Measurements from ENCODE around the gene PLA2G2C.

PLA2G2C gene

GRCh38 chr1:20180844-20181207, 5.5 kb downstream of the PLA2G2C start:
- DNase-seq (ENCODE audit: insufficient read length) (no peak), FAIRE-seq (no peak)
- TF ChIP-seq TAF1 (IDR thresholded peaks at IDR 0.05; ENCODE audit: borderline replicate concordance, low read depth, low read length) (no peak), POLR2A (IDR thresholded peaks at IDR 0.05; ENCODE audit: low read depth, low read length) (no peak), POLR2AphosphoS5 (IDR thresholded peaks at IDR 0.05; ENCODE audit: low read depth, low read length) (no peak)

GRCh38 chr1:20180129-20180843, 6.0 kb downstream of the PLA2G2C start:
- no peak for FAIRE-seq
- no peak for DNase-seq (ENCODE audit: insufficient read length)
- TF ChIP-seq TAF1 (IDR thresholded peaks at IDR 0.05; ENCODE audit: borderline replicate concordance, low read depth, low read length) (no peak), POLR2AphosphoS5 (IDR thresholded peaks at IDR 0.05; ENCODE audit: low read depth, low read length) (no peak), POLR2A (IDR thresholded peaks at IDR 0.05; ENCODE audit: low read depth, low read length) (no peak)

GRCh38 chr1:20179371-20180128, 6.8 kb downstream of the PLA2G2C start:
- FAIRE-seq (no peak), DNase-seq (ENCODE audit: insufficient read length) (no peak)
- TF ChIP-seq POLR2A (IDR thresholded peaks at IDR 0.05; ENCODE audit: low read depth, low read length) (no peak), POLR2AphosphoS5 (IDR thresholded peaks at IDR 0.05; ENCODE audit: low read depth, low read length) (no peak), TAF1 (IDR thresholded peaks at IDR 0.05; ENCODE audit: borderline replicate concordance, low read depth, low read length) (no peak)

DNA sequence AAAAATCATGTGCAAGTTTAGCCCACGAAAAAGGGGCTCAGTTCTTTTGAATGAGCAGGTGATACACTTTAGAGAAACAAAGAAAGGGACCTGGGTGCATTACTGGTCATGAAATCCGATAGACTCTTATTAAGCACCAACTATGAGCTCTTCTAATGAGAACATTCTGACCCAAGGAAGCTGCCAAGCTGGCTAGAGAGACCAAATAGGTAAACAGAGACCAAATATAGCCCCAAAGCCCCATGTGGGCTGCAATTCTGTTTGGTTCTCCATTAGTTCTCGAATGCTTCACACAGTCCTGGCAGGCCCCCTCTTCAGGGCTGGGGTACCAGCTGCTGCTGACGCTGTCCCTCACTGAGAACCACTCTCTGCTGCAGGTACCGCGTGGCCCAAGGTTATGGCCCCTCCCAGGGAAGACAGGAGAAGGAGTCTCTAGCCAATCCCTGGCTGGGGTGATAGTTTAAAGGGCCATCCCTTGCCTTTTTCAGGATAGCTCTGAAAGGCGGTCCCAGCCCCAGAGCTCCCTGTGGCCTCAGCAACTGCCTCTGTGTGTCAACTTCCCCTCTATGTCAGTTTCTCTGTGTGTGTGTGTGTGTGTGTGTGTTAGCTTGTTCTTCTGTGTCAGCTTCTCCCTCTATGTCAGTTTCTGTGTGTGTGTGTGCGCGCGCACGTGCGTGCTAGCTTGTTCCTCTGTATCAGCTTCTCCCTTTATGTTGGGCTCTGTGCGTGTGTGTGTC, 7.5 kb downstream of the PLA2G2C start:
- DNase-seq (ENCODE audit: insufficient read length) = no peak
- FAIRE-seq = no peak
- TF ChIP-seq TAF1 (IDR thresholded peaks at IDR 0.05; ENCODE audit: borderline replicate concordance, low read depth, low read length) = no peak
- TF ChIP-seq POLR2AphosphoS5 (IDR thresholded peaks at IDR 0.05; ENCODE audit: low read depth, low read length) = no peak
- TF ChIP-seq POLR2A (IDR thresholded peaks at IDR 0.05; ENCODE audit: low read depth, low read length) = no peak

DNA sequence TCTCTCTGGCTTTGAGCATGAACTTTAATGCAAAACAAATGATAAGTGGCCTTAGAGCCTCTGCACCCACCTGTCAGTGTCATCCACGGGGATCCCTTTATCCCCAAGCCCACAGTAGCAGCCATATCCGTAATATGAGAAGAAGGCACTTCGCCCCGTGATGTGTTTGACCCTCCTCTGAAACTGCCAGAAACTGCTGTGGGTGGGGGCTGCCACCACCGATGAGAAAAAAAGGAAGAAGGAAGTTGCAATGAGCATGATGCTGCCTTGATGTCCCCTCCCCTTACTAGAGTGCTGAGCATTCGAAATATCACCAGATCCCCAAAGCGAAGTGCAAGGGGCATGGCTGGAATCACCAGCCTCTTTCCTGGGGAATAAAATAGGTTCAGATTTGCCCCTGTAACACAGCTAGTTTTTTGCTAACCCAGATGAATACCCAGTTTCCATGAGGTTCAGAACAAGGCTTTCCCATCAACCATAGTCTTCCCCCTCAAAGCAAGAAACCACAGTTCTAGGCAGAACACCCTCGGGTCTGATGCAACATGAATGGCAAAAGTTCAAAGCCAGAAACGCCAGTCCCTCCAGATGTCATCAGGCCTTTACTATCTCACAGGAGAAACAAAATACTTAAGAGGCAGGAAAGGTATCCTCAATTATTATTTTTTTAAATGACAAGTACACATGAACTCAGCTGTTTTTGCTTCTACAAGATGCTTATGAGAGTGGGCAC, 11.2 kb downstream of the PLA2G2C start:
- TF ChIP-seq POLR2A (IDR thresholded peaks at IDR 0.05; ENCODE audit: low read depth, low read length) (no peak), POLR2AphosphoS5 (IDR thresholded peaks at IDR 0.05; ENCODE audit: low read depth, low read length) (no peak), TAF1 (IDR thresholded peaks at IDR 0.05; ENCODE audit: borderline replicate concordance, low read depth, low read length) (no peak)
- no peak for FAIRE-seq
- no peak for DNase-seq (ENCODE audit: insufficient read length)

GRCh38 chr1:20172033-20172590, 14.2 kb downstream of the PLA2G2C start:
- FAIRE-seq = no peak
- no peak for DNase-seq (ENCODE audit: insufficient read length)
- no peak for TF ChIP-seq TAF1 (IDR thresholded peaks at IDR 0.05; ENCODE audit: borderline replicate concordance, low read depth, low read length)
- no peak for TF ChIP-seq POLR2A (IDR thresholded peaks at IDR 0.05; ENCODE audit: low read depth, low read length)
- no peak for TF ChIP-seq POLR2AphosphoS5 (IDR thresholded peaks at IDR 0.05; ENCODE audit: low read depth, low read length)

DNA sequence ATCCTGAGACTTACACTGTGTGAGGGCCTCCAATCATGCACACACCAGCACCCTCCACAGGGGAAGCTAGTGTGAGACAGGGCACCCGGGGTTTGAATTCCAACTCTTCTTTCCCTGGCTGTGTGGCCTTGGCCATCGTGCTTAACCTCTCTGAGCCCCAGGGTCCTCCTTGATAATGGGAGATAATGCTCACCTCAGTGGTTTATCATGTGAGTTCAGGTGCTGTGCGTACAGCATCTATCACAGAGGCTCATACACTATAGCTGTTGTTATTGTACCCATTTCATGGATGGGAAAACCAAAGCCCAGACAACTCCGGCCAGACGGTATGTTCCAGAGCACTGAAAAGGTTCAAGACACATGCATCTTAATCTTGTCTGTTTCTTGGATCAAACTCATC, 16.4 kb downstream of the PLA2G2C start:
- DNase-seq (ENCODE audit: insufficient read length) = no peak
- TF ChIP-seq POLR2AphosphoS5 (IDR thresholded peaks at IDR 0.05; ENCODE audit: low read depth, low read length) (no peak), TAF1 (IDR thresholded peaks at IDR 0.05; ENCODE audit: borderline replicate concordance, low read depth, low read length) (no peak), POLR2A (IDR thresholded peaks at IDR 0.05; ENCODE audit: low read depth, low read length) (no peak)
- no peak for FAIRE-seq

DNA sequence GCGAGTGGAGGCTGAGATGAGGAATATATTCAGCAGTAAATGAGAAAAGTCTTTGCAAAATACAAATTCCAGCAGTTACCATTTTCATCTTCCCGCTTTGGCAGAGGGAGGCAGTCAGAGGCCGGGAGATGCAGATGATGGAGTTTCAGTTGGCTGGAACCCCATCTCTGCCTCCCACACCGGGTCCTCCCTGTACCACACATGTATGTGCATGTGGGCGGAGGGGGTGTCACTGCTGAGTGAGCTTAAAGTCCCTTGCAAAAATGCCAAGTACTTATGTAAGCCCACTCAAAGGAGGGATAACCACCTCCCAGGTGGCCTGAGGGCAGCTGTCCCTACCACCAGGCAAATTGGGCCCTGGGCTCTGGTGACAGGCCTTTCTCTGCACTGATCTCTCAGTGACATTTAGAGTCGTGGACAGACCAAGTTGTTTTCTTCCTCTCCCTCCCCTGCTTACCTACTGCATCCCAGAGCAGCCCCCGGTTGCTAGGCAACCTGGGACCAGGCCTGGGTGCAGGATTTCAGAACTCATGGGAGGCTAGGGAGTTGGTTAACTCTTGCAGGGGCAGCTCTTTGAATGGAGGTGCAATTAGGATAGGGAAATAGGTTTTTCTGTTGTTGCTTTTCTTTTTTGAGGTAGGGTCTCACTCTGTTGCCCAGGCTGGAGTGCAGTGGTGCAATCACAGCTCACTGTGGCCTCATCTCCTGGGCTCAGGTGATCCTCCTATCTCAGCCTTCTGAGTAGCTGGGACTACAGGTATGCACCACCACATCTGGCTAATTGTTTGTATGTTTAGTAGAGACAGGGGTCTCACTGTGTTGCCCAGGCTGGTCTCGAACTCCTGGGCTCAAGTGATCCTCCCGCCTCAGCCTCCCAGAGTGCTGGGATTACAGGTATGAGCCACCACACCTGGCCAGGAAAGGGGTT, 17.5 kb downstream of the PLA2G2C start:
- FAIRE-seq = no peak
- TF ChIP-seq POLR2A (IDR thresholded peaks at IDR 0.05; ENCODE audit: low read depth, low read length) (no peak), TAF1 (IDR thresholded peaks at IDR 0.05; ENCODE audit: borderline replicate concordance, low read depth, low read length) (no peak), POLR2AphosphoS5 (IDR thresholded peaks at IDR 0.05; ENCODE audit: low read depth, low read length) (no peak)
- DNase-seq (ENCODE audit: insufficient read length) = no peak

DNA sequence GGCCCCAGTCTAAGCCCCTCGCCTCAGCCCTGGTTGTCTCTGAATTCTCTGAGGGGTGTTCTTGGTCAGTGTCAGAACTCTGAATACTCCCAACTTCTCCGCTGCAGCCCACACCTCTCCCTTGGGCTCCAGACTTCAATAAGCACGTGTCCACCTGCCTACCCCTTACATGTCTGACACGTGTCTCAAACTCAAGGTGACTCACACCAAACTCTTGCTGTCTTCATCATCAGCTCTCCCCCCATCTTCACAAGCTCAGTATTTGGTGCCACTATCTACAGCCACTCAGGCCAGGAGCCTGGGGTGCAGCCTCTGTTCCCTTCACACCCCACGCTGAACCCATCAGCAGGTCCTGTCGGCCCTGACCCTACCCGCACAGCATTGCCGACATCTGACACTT, 19.2 kb downstream of the PLA2G2C start:
- DNase-seq (ENCODE audit: insufficient read length) = no peak
- TF ChIP-seq POLR2A (IDR thresholded peaks at IDR 0.05; ENCODE audit: low read depth, low read length) (no peak), TAF1 (IDR thresholded peaks at IDR 0.05; ENCODE audit: borderline replicate concordance, low read depth, low read length) (no peak)
- no peak for FAIRE-seq

- FAIRE-seq (no peak), DNase-seq (ENCODE audit: insufficient read length) (no peak)
- TF ChIP-seq TAF1 (IDR thresholded peaks at IDR 0.05; ENCODE audit: borderline replicate concordance, low read depth, low read length) (no peak), POLR2A (IDR thresholded peaks at IDR 0.05; ENCODE audit: low read depth, low read length) (no peak), POLR2AphosphoS5 (IDR thresholded peaks at IDR 0.05; ENCODE audit: low read depth, low read length) (no peak)
Observed at GRCh38 chr1:20166051-20166450, 20.3 kb downstream of the PLA2G2C start.
